HG03139 (cell line): ENCODE results near the gene MEF2A.

ENCODE experiments used
- ATAC-seq: cut with Tn5 transposase; IDR thresholded peaks from one replicate; pipeline ENCODE4 v1.9.1; 2021; ENCODE audit not compliant: unreplicated experiment

Gene MEF2A

DNA sequence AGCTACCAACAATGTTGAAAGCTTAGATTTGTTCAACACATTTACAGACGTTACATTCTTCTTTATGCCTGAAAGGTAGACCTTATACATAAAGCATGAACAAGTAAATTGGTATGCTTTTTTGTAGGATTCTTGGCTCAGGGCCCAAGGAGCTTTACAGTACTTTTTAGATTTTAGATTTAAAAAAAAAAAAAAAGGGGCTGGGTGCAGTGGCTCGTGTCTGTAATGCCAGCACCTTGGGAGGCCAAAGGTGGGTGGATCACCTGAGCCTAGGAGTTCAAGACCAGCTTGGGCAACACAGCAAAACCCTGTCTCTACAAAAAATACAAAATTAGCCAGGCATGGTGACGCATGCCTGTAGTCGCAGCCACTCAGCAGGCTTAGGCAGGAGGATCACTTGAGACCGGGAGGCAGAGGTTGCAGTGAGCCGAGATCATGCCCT is 39.7 kb downstream of the MEF2A start:
- ATAC-seq, result no peak

GRCh38 chr15:99605990-99606389 is 40.2 kb downstream of the MEF2A start:
- no peak for ATAC-seq

- no peak for ATAC-seq
Measured at GRCh38 chr15:99606646-99607045, 40.9 kb downstream of the MEF2A start.

- no peak for ATAC-seq
Measured at GRCh38 chr15:99613481-99613880, 47.7 kb downstream of the MEF2A start.

GRCh38 chr15:99613887-99614647 is 48.3 kb downstream of the MEF2A start:
- no peak for ATAC-seq

- no peak for ATAC-seq
Measured at GRCh38 chr15:99614749-99615288, 49.0 kb downstream of the MEF2A start.

DNA sequence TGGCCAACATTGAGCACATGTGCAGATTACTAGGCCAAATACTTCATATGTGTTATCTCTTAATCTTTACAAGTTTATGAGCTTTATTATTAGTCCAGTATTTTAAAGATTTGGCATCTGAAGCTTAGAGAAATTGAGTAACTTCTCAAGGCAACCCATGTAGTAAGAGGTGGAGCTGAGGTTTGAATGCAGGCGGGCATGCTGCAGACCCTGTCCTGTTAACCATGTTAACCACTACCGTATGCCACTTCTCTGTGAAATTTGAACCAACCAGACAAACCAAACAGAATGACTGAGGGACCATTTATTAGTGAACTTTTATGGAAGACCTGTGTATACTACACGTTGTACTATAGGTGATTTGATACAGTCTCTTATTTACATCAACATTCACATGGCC is 49.7 kb downstream of the MEF2A start:
- no peak for ATAC-seq

GRCh38 chr15:99616129-99616528 is 50.3 kb downstream of the MEF2A start:
- ATAC-seq, result no peak

- no peak for ATAC-seq
Measured at GRCh38 chr15:99616773-99617342, 51.1 kb downstream of the MEF2A start.

GRCh38 chr15:99618941-99619411 is 53.2 kb downstream of the MEF2A start:
- ATAC-seq, result no peak

- no peak for ATAC-seq
Measured at GRCh38 chr15:99619712-99620111, 53.9 kb downstream of the MEF2A start.

GRCh38 chr15:99620178-99620577 is 54.4 kb downstream of the MEF2A start:
- no peak for ATAC-seq

GRCh38 chr15:99621767-99622166 is 56.0 kb downstream of the MEF2A start:
- no peak for ATAC-seq

- no peak for ATAC-seq
Measured at GRCh38 chr15:99628374-99629001, 62.7 kb downstream of the MEF2A start.

DNA sequence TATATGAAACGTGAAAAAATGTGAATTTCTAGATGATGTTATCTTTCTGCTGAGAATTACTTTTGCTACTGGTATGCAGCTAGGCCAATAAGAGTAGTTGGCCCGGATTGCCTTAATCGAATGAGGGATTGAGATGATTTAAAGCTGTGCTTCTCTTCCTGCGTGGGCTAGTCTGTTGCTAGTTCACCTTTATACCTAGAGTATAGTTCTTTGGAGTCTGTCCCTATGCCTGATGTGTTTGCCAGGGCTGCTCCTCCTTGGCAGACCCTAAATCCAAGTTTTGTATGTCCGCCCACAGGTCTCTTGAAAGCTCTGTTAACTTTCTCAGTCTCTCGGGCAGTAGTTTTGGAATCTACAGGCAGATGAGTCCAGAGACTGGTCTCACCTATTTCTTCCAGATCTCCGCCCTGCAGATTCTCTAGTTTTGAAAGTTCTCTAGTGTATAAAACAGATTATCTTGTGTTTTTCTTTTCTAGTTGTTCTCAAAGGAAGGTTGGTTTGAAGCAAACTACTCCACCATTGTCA is 64.9 kb downstream of the MEF2A start:
- ATAC-seq, result no peak

DNA sequence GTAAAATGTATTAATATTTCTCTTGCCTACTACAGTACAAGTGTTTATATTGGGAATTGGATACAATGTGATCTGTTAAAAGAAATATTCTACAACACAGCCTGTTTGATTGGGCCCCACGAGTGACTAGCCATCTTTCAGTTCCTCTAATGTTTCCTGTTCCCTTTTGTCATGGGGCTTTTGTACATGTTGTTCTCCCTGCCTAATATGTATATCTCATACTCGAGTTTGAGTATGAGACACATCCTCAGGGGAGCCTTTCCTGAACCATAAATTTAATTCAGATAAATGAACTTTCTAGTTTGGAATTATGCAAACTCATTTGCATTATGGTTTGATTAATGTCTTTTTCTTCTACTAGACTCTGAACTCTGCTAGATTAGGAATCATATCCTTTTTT is 65.5 kb downstream of the MEF2A start:
- peak; percentile 85 for ATAC-seq

GRCh38 chr15:99632521-99632920 is 66.7 kb downstream of the MEF2A start:
- ATAC-seq, result no peak

DNA sequence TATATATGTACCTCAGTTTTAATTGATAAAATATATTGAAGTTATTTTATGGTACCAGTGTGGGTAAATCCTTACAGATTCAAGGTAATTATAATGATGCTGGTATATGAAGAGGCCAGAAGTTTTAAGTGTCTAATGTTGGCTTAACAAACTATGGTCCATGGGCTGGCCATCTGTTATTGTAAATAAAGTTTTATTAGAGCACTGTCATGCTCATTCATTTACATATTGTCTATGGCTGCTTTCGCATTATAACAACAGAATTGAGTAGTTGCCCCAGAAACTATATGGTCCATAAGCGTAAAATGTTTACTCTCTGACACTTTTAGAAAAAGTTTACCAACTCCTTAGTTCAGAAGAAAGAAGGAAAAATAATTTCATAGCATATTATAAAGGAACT is 67.9 kb downstream of the MEF2A start:
- ATAC-seq, result no peak

GRCh38 chr15:99634576-99634975 is 68.8 kb downstream of the MEF2A start:
- ATAC-seq, result no peak

GRCh38 chr15:99635145-99635544 is 69.4 kb downstream of the MEF2A start:
- no peak for ATAC-seq

- ATAC-seq, result no peak
Measured at GRCh38 chr15:99635794-99636193, 70.0 kb downstream of the MEF2A start.
